OCI-LY1 (cell line): Measurements from ENCODE around the gene MYO3B.

Source experiments
- EZH2 ChIP-seq: fragments of 200-600 bp; sonication (generic), shearing (Covaris generic); IDR thresholded peaks from 2 replicates; pipeline ENCODE4 v1.8.0; 2017; ENCODE audit warnings: borderline replicate concordance, mixed run types, mild to moderate bottlenecking, antibody characterized with exemption, low read length, moderate library complexity, mixed read lengths
- TF ChIP-seq, protein P1 (sequence below): fragments of 200-600 bp; sonication (generic), shearing (Covaris generic); IDR thresholded peaks from 2 replicates; pipeline ENCODE4 v1.5.1; 2017; ENCODE audit warnings: mild to moderate bottlenecking, antibody characterized with exemption, low read length, moderate library complexity, mixed read lengths

- TF ChIP-seq EZH2, result no peak
- TF ChIP-seq, protein P1, sequence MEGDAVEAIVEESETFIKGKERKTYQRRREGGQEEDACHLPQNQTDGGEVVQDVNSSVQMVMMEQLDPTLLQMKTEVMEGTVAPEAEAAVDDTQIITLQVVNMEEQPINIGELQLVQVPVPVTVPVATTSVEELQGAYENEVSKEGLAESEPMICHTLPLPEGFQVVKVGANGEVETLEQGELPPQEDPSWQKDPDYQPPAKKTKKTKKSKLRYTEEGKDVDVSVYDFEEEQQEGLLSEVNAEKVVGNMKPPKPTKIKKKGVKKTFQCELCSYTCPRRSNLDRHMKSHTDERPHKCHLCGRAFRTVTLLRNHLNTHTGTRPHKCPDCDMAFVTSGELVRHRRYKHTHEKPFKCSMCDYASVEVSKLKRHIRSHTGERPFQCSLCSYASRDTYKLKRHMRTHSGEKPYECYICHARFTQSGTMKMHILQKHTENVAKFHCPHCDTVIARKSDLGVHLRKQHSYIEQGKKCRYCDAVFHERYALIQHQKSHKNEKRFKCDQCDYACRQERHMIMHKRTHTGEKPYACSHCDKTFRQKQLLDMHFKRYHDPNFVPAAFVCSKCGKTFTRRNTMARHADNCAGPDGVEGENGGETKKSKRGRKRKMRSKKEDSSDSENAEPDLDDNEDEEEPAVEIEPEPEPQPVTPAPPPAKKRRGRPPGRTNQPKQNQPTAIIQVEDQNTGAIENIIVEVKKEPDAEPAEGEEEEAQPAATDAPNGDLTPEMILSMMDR, result no peak
Observed at GRCh38 chr2:170665743-170666142, 487.8 kb downstream of the MYO3B start.
